GM19324 (cell line): ENCODE results near the gene ANKFY1.

Experiments
- ATAC-seq: cut with Tn5 transposase; IDR thresholded peaks from one replicate; pipeline ENCODE4 v1.9.1; 2021; ENCODE audit warnings: mild to moderate bottlenecking, moderate library complexity; ENCODE audit not compliant: unreplicated experiment, low FRiP score

Gene ANKFY1

GRCh38 chr17:4136373-4136772 is 127.4 kb downstream of the ANKFY1 start:
- no peak for ATAC-seq

GRCh38 chr17:4135489-4135888 is 128.3 kb downstream of the ANKFY1 start:
- no peak for ATAC-seq

- ATAC-seq: no peak
These were observed 129.1 kb downstream of the ANKFY1 start for GRCh38 chr17:4134721-4135120.

GRCh38 chr17:4130715-4131114 is 133.1 kb downstream of the ANKFY1 start:
- ATAC-seq: no peak

- ATAC-seq: no peak
These were observed 136.2 kb downstream of the ANKFY1 start for GRCh38 chr17:4127555-4127954.

- ATAC-seq: no peak
These were observed 138.2 kb downstream of the ANKFY1 start for GRCh38 chr17:4125552-4125951.

GRCh38 chr17:4124999-4125398 is 138.8 kb downstream of the ANKFY1 start:
- no peak for ATAC-seq

- ATAC-seq: no peak
These were observed 143.4 kb downstream of the ANKFY1 start for GRCh38 chr17:4120332-4120731.

- ATAC-seq: no peak
These were observed 144.5 kb downstream of the ANKFY1 start for GRCh38 chr17:4119299-4119698.

- no peak for ATAC-seq
These were observed 145.6 kb downstream of the ANKFY1 start for GRCh38 chr17:4118015-4118743.

GRCh38 chr17:4116516-4116915 is 147.3 kb downstream of the ANKFY1 start:
- no peak for ATAC-seq
